Body of pancreas (tissue), 4 donors: ENCODE data around the gene MYRFL. TPM values are rescaled to one million over a fixed set of nuclear protein-coding genes. Genes with fewer than 3 reads are reported as not detected.
A peak's percentile ranks its signal among the peaks of the same experiment; 100 is the strongest.

Experiments
- ATAC-seq: fragments of 150-250 bp; one replicate; pipeline ENCODE4 v1.9.1; 2016
- DNase-seq, 4 donors: peaks; one replicate each; pipeline ENCODE4 v3.0.0-alpha.2; 2019
- H3K27ac ChIP-seq, 4 donors: fragments of 200-600 bp; sonication (generic); 1 replicate in 3 of 4; 2 replicates in 1 of 4; pipeline versions ENCODE4 v1.5.1 to v1.6.1; 2016 to 2019; ENCODE audit warnings: mild to moderate bottlenecking in 1 of 4, mixed read lengths in 1 of 4, moderate library complexity in 1 of 4
- H3K27me3 ChIP-seq, 2 donors: fragments of 200-600 bp; sonication (generic); one replicate each; pipeline ENCODE4 v1.6.0; 2016; ENCODE audit warnings: mild to moderate bottlenecking in 1 of 2
- H3K36me3 ChIP-seq, 2 donors: fragments of 200-600 bp; sonication (generic); replicated peaks in 1 of 2; 2 replicates each; pipeline ENCODE4 v1.5.1; 2016; ENCODE audit warnings: low read depth in 2 of 2; ENCODE audit not compliant: insufficient read depth in 1 of 2
- H3K4me1 ChIP-seq: fragments of 200-600 bp; sonication (generic); one replicate; pipeline ENCODE4 v1.6.0; 2016
- H3K4me3 ChIP-seq, 2 donors: fragments of 200-600 bp; sonication (generic); 1 replicate in 1 of 2; 2 replicates in 1 of 2; pipeline ENCODE4 v1.5.1; 2016 to 2019
- H3K9me3 ChIP-seq, 3 donors: fragments of 200-600 bp; sonication (generic); 1 replicate in 2 of 3; 2 replicates in 1 of 3; pipeline ENCODE4 v1.5.1; 2016
- POLR2A ChIP-seq, 3 donors: fragments of 450-650 bp; IDR thresholded peaks; one replicate each; pipeline ENCODE4 v1.6.1; 2016; ENCODE audit warnings: antibody characterized with exemption in 3 of 3, mild to moderate bottlenecking in 2 of 3
- WGBS, 2 donors: methylation state at CpG; one replicate each; pipeline ENCODE4 v1.1.5; 2017; 5-methylcytosine and 5-hydroxymethylcytosine counted together
- intact Hi-C: fragments of 100-400 bp; cut with DNase I; formaldehyde crosslinking; loops from one replicate; pipeline ENCODE4 v1.15.1; 2023
- total RNA-seq, 2 donors: library from RNA; depleted of rRNA; stranded (reverse); fragments of >200 nt; gene quantifications; one replicate each; pipeline ENCODE4 v1.1.0, GENCODE V29; 2016
- TF ChIP-seq, protein P1 (sequence below), 7 experiments: fragments of 450-650 bp in 4 of 7; fragments of 200-600 bp in 3 of 7; sonication (generic) in 3 of 7; IDR thresholded peaks; one replicate each; pipeline ENCODE4 v1.5.1; 2016 to 2019; ENCODE audit warnings: antibody characterized with exemption in 7 of 7

Gene MYRFL
- total RNA-seq, 2 donors from 2014 or later = under 0.01 to 0.52 TPM

DNA sequence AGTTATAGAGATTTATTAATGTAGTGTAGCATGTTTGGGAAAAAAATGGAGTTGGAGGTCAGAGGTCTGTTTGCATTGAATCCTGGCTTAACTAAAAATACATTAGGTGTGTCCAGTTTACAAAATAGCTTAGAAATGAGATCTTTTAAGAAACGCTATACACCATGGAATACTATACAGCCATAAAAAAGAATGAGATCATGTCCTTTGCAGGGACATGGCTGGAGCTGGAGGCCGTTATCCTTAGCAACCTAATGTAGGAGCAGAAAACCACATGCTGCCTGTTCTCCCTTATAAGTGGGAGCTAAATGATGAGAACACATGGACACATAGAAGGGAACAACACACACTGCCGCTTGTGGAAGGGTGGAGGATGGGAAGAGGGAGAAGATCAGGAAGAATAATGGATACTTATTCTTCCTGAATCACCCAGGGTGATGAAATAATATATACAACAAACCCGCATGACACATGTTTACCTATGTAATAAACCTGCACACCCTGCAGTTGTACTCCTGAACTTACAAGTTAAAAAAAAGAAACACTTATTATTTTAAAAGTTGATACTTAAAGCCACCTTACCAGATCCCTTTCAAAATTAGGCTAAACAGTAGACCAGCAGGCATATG, 14.0 kb upstream of the MYRFL start:
- Histone ChIP-seq H3K27me3 (no peaks in the 10 kb centered on the region), H3K27ac (no peak overlapping the region), H3K4me1 (no peaks in the 10 kb centered on the region), H3K9me3 (peaks cover 0 to 11% (median 0%) of the 10 kb centered on the region in 3 donors), H3K4me3 (no peak overlapping the region), H3K36me3 (no peaks in the 10 kb centered on the region)
- TF ChIP-seq, protein P1, sequence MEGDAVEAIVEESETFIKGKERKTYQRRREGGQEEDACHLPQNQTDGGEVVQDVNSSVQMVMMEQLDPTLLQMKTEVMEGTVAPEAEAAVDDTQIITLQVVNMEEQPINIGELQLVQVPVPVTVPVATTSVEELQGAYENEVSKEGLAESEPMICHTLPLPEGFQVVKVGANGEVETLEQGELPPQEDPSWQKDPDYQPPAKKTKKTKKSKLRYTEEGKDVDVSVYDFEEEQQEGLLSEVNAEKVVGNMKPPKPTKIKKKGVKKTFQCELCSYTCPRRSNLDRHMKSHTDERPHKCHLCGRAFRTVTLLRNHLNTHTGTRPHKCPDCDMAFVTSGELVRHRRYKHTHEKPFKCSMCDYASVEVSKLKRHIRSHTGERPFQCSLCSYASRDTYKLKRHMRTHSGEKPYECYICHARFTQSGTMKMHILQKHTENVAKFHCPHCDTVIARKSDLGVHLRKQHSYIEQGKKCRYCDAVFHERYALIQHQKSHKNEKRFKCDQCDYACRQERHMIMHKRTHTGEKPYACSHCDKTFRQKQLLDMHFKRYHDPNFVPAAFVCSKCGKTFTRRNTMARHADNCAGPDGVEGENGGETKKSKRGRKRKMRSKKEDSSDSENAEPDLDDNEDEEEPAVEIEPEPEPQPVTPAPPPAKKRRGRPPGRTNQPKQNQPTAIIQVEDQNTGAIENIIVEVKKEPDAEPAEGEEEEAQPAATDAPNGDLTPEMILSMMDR (IDR thresholded peaks at IDR 0.05) = no peak
- TF ChIP-seq POLR2A (IDR thresholded peaks at IDR 0.05) = no peak
- ATAC-seq = no peak
- 85% methylated on average over 4 of the region's 4 CpGs for WGBS, 2 donors
- intact Hi-C loops = no loop called here
- no peak for DNase-seq

DNA sequence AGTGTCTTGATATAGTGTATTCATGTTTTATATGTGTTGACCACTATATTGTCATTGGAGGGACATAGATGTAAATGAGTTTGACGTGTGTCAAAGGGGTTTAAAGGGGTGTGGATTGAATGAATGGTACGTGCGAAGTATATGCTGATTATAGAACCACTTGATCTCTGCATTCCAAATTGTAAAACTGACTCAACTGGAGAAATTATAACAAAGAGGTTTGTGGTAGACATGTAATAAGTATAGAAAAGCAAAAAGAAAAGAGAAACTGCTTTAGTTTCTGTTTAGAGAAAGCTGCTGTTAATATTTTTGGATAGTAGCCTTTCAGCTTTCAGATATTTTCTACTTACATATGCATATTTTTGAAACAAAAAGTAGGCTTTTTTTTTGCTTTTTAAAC, 8.9 kb upstream of the MYRFL start:
- DNase-seq (no peak), ATAC-seq (no peak)
- no peaks in the 10 kb centered on the region for H3K4me1 ChIP-seq
- no peaks in the 10 kb centered on the region for H3K27me3 ChIP-seq
- intact Hi-C loops = no loop called here
- H3K4me3 ChIP-seq = no peak overlapping the region
- H3K36me3 ChIP-seq = no peaks in the 10 kb centered on the region
- TF ChIP-seq, protein P1 (IDR thresholded peaks at IDR 0.05) = no peak
- TF ChIP-seq POLR2A (IDR thresholded peaks at IDR 0.05) = no peak
- H3K9me3 ChIP-seq = no peaks in the 10 kb centered on the region
- no peak overlapping the region for H3K27ac ChIP-seq
- 93 to 95% methylated on average over 3 of the region's 3 CpGs for WGBS, 2 donors

DNA sequence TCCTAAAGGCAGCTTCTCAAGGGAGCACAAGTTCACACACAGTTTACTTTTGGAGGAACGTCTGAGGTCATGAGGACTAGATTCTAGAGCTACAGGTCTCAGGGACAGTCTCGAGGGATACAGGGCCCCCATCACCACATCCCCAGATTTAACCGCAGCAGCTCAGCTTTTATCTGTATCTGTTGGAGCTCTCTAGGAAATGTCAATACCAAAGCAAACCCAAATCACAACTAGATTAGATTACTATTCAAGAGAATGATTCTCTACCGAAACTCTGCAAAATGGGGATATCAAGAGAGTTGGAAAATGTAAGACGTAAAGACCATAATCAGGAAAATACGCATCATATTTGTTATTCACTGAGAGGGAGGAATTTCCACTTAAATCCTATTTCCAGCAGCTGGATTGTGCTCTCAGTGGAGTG, 4.0 kb upstream of the MYRFL start:
- TF ChIP-seq, protein P1 (IDR thresholded peaks at IDR 0.05) = no peak
- TF ChIP-seq POLR2A (IDR thresholded peaks at IDR 0.05) = no peak
- WGBS, 2 donors = 17 to 20% methylated on average over 6 of the region's 6 CpGs
- Histone ChIP-seq H3K27ac (peak overlapping the region in 2 of 4 donors; percentile 57 to 58), H3K4me1 (peaks cover 8% of the 10 kb centered on the region), H3K4me3 (no peak overlapping the region), H3K9me3 (no peaks in the 10 kb centered on the region), H3K36me3 (no peaks in the 10 kb centered on the region), H3K27me3 (no peaks in the 10 kb centered on the region)
- intact Hi-C loops = no loop called here
- DNase-seq = no peak
- no peak for ATAC-seq

DNA sequence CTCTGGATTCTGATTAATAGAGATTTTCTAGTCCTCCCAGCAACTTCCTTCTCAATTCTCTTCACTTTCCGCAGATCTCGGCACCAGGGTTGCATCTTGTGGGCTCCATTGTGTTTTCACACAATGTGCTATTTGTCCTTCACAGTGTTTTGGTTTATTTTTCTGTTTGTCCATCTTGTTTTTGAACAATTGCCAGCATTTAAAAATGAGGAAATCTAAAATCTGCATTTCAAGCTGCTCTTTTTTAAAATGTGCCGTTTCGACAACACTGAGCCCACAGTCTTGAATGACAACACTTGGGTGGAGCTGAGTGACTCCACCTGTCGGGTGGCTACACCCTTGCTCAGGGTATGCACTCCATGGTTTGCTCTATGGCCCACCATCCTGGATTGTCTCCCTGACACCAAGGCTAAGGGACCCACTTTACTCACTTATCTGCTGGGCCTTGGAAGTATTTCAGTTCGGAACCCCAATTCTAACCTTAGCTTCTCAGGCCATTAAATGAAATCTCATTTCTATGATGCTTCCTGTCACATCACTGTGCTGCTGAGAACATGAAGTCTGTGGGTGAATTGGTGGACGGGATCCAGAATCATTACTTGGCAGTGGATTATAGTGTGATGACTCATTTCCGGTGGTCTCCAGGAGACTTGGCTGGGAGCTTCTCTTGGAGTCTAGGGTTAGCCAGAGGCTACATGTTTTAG, 3.4 kb upstream of the MYRFL start:
- ATAC-seq (peak; percentile 83), DNase-seq (peak in 2 of 4 donors; percentile 32 to 49)
- Histone ChIP-seq H3K4me1 (peaks cover 8% of the 10 kb centered on the region), H3K27ac (peak overlapping the region in 2 of 4 donors; percentile 57 to 58), H3K27me3 (no peaks in the 10 kb centered on the region), H3K9me3 (no peaks in the 10 kb centered on the region), H3K36me3 (no peaks in the 10 kb centered on the region), H3K4me3 (no peak overlapping the region)
- 34 to 38% methylated on average over 8 of the region's 8 CpGs for WGBS, 2 donors
- TF ChIP-seq, protein P1 (IDR thresholded peaks at IDR 0.05) = no peak
- TF ChIP-seq POLR2A (IDR thresholded peaks at IDR 0.05) = no peak
- intact Hi-C loops = no loop called here
